ENCODE data around the gene INPP5F. TPM values are rescaled to one million over a fixed set of nuclear protein-coding genes. Genes with fewer than 3 reads are reported as not detected.

INPP5F gene
- total and polyA plus RNA-seq, 2 of the 13 experiments (the other 11 are each of a cell fraction or from before 2014, with no cell fraction given): 12.5 to 15.7 TPM

GRCh38 chr10:119826771-119827170, 100.9 kb downstream of the INPP5F start:
- intact Hi-C loops (cut with micrococcal nuclease; ENCODE audit: unreplicated experiment) (loop anchor here (5.0 kb wide), 1 partner anchor 74 kb away; no protein-coding TSS in a partner anchor), in situ Hi-C loops (cut with HindIII; ENCODE audit: extremely low pct_ligation_motif_present, low pct_unique_long_range_greater_than_20kb) (no loop called here)
- ChIA-PET POLR2A (no interaction called here), CTCF (ENCODE audit: low intra/inter-chr PET ratio, low total read pairs) (no interaction called here)
- FAIRE-seq (no peak), DNase-seq (ENCODE audit: low spot score) (no peak), ATAC-seq (no peak)
- Histone ChIP-seq H3K27me3 (ENCODE audit: control insufficient read depth in 1 of 2, insufficient read depth in 2 of 2, low read length in 2 of 2) (no peaks in the 10 kb centered on the region; a peak in 1 of 5 replicates), H3K9me3 (ENCODE audit: low read length) (no peaks in the 10 kb centered on the region), H3K79me2 (ENCODE audit: insufficient read depth, low read length) (no peaks in the 10 kb centered on the region), H3K4me3 (replicated peaks in 1 of 3; ENCODE audit: insufficient read depth in 1 of 3, low read depth in 2 of 3, low read length in 3 of 3) (no peak overlapping the region), H2AFZ (ENCODE audit: low read length) (no peak overlapping the region), H3K36me3 (replicated peaks in 1 of 2; ENCODE audit: control insufficient read depth in 1 of 2, insufficient read depth in 2 of 2, low read length in 2 of 2) (peaks cover 7 to 69% of the 10 kb centered on the region in 2 experiments), H4K20me1 (ENCODE audit: insufficient read depth, low read length) (no peaks in the 10 kb centered on the region), H3K4me1 (ENCODE audit: insufficient read depth, low read length) (no peaks in the 10 kb centered on the region), H3K9ac (ENCODE audit: insufficient read depth, low read depth, low read length) (no peak overlapping the region), H3K4me2 (ENCODE audit: low read depth, low read length) (no peak overlapping the region), H3K27ac (ENCODE audit: extremely low read length, insufficient read depth, low read length) (no peak overlapping the region)
- no TSS peak for BruUV-seq (replicated peaks)
- WGBS (ENCODE audit: low lambda C conversion rate): 97% methylated on average over 6 of the region's 6 CpGs
- no peak for TF ChIP-seq MEIS1 (CRISPR knock-in tag; IDR thresholded peaks at IDR 0.05; ENCODE audit: borderline replicate concordance)

- Histone ChIP-seq H3K4me1 (ENCODE audit: insufficient read depth, low read length) (no peaks in the 10 kb centered on the region), H3K9me3 (ENCODE audit: low read length) (no peaks in the 10 kb centered on the region), H2AFZ (ENCODE audit: low read length) (no peak overlapping the region), H4K20me1 (ENCODE audit: insufficient read depth, low read length) (no peaks in the 10 kb centered on the region), H3K4me2 (ENCODE audit: low read depth, low read length) (no peak overlapping the region), H3K4me3 (replicated peaks in 1 of 3; ENCODE audit: insufficient read depth in 1 of 3, low read depth in 2 of 3, low read length in 3 of 3) (no peak overlapping the region), H3K79me2 (ENCODE audit: insufficient read depth, low read length) (no peaks in the 10 kb centered on the region), H3K27ac (ENCODE audit: extremely low read length, insufficient read depth, low read length) (no peak overlapping the region), H3K27me3 (ENCODE audit: control insufficient read depth in 1 of 2, insufficient read depth in 2 of 2, low read length in 2 of 2) (no peaks in the 10 kb centered on the region; a peak in 1 of 5 replicates), H3K36me3 (replicated peaks in 1 of 2; ENCODE audit: control insufficient read depth in 1 of 2, insufficient read depth in 2 of 2, low read length in 2 of 2) (peaks cover 9 to 75% of the 10 kb centered on the region in 2 experiments), H3K9ac (ENCODE audit: insufficient read depth, low read depth, low read length) (no peak overlapping the region)
- intact Hi-C loops (cut with micrococcal nuclease; ENCODE audit: unreplicated experiment) (loop anchor here (5.0 kb wide), 1 partner anchor 75 kb away; no protein-coding TSS in a partner anchor), in situ Hi-C loops (cut with HindIII; ENCODE audit: extremely low pct_ligation_motif_present, low pct_unique_long_range_greater_than_20kb) (no loop called here)
- TF ChIP-seq THRA (CRISPR knock-in tag; IDR thresholded peaks at IDR 0.05; ENCODE audit: borderline replicate concordance) (no peak), POLR2G (IDR thresholded peaks at IDR 0.05; ENCODE audit: low read depth, low read length) (0 out of 2 replicates have a peak, but pooled peaks have one; percentile 13)
- WGBS (ENCODE audit: low lambda C conversion rate): 94% methylated on average over 4 of the region's 4 CpGs
- CTCF ChIA-PET (ENCODE audit: low intra/inter-chr PET ratio, low total read pairs): no interaction called here
- ATAC-seq (no peak), DNase-seq (ENCODE audit: low spot score) (no peak), FAIRE-seq (no peak)
- POLR2A ChIA-PET: no interaction called here
- BruUV-seq (replicated peaks): no TSS peak
Observed at GRCh38 chr10:119827430-119827829, 101.6 kb downstream of the INPP5F start.
